PC-9 (cell line): ENCODE results near the gene SEMA6B.

ENCODE experiments used
- EZH2 ChIP-seq: fragments of 200-600 bp; sonication (generic); IDR thresholded peaks from 2 replicates; pipeline ENCODE4 v1.8.0; 2017; ENCODE audit warnings: antibody characterized with exemption, low read depth
- TF ChIP-seq, protein P1 (sequence below): fragments of 200-600 bp; sonication (generic); conservative IDR thresholded peaks from 2 replicates; pipeline ENCODE4 v1.6.1; 2017; ENCODE audit warnings: mixed run types, antibody characterized with exemption, mild to moderate bottlenecking, moderate library complexity

GRCh38 chr19:4598712-4599111, 39.2 kb upstream of the SEMA6B start:
- TF ChIP-seq EZH2: no peak
- TF ChIP-seq, protein P1, sequence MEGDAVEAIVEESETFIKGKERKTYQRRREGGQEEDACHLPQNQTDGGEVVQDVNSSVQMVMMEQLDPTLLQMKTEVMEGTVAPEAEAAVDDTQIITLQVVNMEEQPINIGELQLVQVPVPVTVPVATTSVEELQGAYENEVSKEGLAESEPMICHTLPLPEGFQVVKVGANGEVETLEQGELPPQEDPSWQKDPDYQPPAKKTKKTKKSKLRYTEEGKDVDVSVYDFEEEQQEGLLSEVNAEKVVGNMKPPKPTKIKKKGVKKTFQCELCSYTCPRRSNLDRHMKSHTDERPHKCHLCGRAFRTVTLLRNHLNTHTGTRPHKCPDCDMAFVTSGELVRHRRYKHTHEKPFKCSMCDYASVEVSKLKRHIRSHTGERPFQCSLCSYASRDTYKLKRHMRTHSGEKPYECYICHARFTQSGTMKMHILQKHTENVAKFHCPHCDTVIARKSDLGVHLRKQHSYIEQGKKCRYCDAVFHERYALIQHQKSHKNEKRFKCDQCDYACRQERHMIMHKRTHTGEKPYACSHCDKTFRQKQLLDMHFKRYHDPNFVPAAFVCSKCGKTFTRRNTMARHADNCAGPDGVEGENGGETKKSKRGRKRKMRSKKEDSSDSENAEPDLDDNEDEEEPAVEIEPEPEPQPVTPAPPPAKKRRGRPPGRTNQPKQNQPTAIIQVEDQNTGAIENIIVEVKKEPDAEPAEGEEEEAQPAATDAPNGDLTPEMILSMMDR: no peak
